ENCODE data around the gene PRDM16. TPM values are rescaled to one million over a fixed set of nuclear protein-coding genes. Genes with fewer than 3 reads are reported as not detected.

The PRDM16 gene
- total and polyA plus RNA-seq, 3 donors from 2014 or later, result 2.1 to 5.6 (median 4.7) TPM

GRCh38 chr1:3290915-3291314 lies 221.9 kb downstream of the PRDM16 start:
- intact Hi-C loops (cut with DNase I; ENCODE audit: low total_unique reads), result no loop called here
- no peak for DNase-seq
- no peak for TF ChIP-seq CTCF (IDR thresholded peaks at IDR 0.05)
- TF ChIP-seq POLR2A (IDR thresholded peaks at IDR 0.05), result no peak
- H3K27me3 ChIP-seq, result no peaks in the 10 kb centered on the region
- H3K4me1 ChIP-seq, result no peaks in the 10 kb centered on the region
- H3K4me3 ChIP-seq, result no peak overlapping the region
- no peak overlapping the region for H3K27ac ChIP-seq
- H3K36me3 ChIP-seq (ENCODE audit: low read depth, missing control alignments), result no peaks in the 10 kb centered on the region
- 91 to 96% methylated on average over 6 to 15 of the region's 15 CpGs for WGBS, 2 donors
- no peaks in the 10 kb centered on the region for H3K9me3 ChIP-seq

- H3K36me3 ChIP-seq (ENCODE audit: low read depth, missing control alignments), result no peaks in the 10 kb centered on the region
- no peaks in the 10 kb centered on the region for H3K4me1 ChIP-seq
- no peak for DNase-seq
- H3K27me3 ChIP-seq, result no peaks in the 10 kb centered on the region
- no peak overlapping the region for H3K4me3 ChIP-seq
- WGBS, 2 donors, result 59 to 71% methylated on average over 29 to 33 of the region's 33 CpGs
- TF ChIP-seq CTCF (IDR thresholded peaks at IDR 0.05) (no peak), POLR2A (IDR thresholded peaks at IDR 0.05) (no peak)
- no peak overlapping the region for H3K27ac ChIP-seq
- H3K9me3 ChIP-seq, result no peaks in the 10 kb centered on the region
- intact Hi-C loops (cut with DNase I; ENCODE audit: low total_unique reads), result no loop called here
Measured at GRCh38 chr1:3292051-3292722, 223.2 kb downstream of the PRDM16 start.

- DNase-seq, result no peak
- Histone ChIP-seq H3K4me3 (no peak overlapping the region), H3K9me3 (no peaks in the 10 kb centered on the region), H3K36me3 (ENCODE audit: low read depth, missing control alignments) (no peaks in the 10 kb centered on the region), H3K27ac (no peak overlapping the region), H3K4me1 (no peaks in the 10 kb centered on the region), H3K27me3 (no peaks in the 10 kb centered on the region)
- 91 to 93% methylated on average over 26 of the region's 26 CpGs for WGBS, 2 donors
- TF ChIP-seq POLR2A (IDR thresholded peaks at IDR 0.05), result no peak
- no peak for TF ChIP-seq CTCF (IDR thresholded peaks at IDR 0.05)
- intact Hi-C loops (cut with DNase I; ENCODE audit: low total_unique reads), result no loop called here
Measured at GRCh38 chr1:3292868-3293562, 224.0 kb downstream of the PRDM16 start.

- no peaks in the 10 kb centered on the region for H3K27me3 ChIP-seq
- intact Hi-C loops (cut with DNase I; ENCODE audit: low total_unique reads), result no loop called here
- no peaks in the 10 kb centered on the region for H3K9me3 ChIP-seq
- H3K4me3 ChIP-seq, result no peak overlapping the region
- DNase-seq, result no peak
- TF ChIP-seq CTCF (IDR thresholded peaks at IDR 0.05), result no peak
- TF ChIP-seq POLR2A (IDR thresholded peaks at IDR 0.05), result no peak
- H3K4me1 ChIP-seq, result no peaks in the 10 kb centered on the region
- 87% methylated on average over 19 to 23 of the region's 23 CpGs for WGBS, 2 donors
- H3K27ac ChIP-seq, result no peak overlapping the region
- H3K36me3 ChIP-seq (ENCODE audit: low read depth, missing control alignments), result no peaks in the 10 kb centered on the region
Measured at GRCh38 chr1:3293563-3294080, 224.6 kb downstream of the PRDM16 start.

Data from testis (tissue), 3 donors.